Neural cell (in vitro differentiated cells): ENCODE results near the gene TSPAN9.

Experiments used
- CTCF ChIP-seq: fragments of 450-650 bp; IDR thresholded peaks from 2 replicates; pipeline ENCODE4 v1.5.1; 2014; ENCODE audit warnings: antibody characterized with exemption, mild to moderate bottlenecking, moderate library complexity; ENCODE audit not compliant: poor library complexity, severe bottlenecking
- EZH2 ChIP-seq: fragments of 200-600, 300-800 bp; shearing (Covaris generic), sonication (generic); IDR thresholded peaks from 2 replicates; pipeline ENCODE4 v1.6.1; 2014; ENCODE audit warnings: antibody characterized with exemption, low read length, borderline replicate concordance, mild to moderate bottlenecking; ENCODE audit not compliant: insufficient read depth, poor library complexity, severe bottlenecking
- RAD21 ChIP-seq: fragments of 450-650 bp; conservative IDR thresholded peaks from 2 replicates; pipeline ENCODE4 v1.6.1; 2014; ENCODE audit warnings: antibody characterized with exemption, mild to moderate bottlenecking, moderate library complexity

- TF ChIP-seq CTCF = no peak
- TF ChIP-seq RAD21 = no peak
- TF ChIP-seq EZH2 = no peak
Observed at GRCh38 chr12:3252450-3252891, 175.3 kb downstream of the TSPAN9 start.
